ENCODE data around the gene DDX4. TPM values are rescaled to one million over a fixed set of nuclear protein-coding genes. Genes with fewer than 3 reads are reported as not detected.

DDX4 gene
- total RNA-seq, 4 donors from 2014 or later: not detected

- H3K27ac ChIP-seq: no peak overlapping the region
- no peak overlapping the region for H3K4me3 ChIP-seq
- no peaks in the 10 kb centered on the region for H3K4me1 ChIP-seq
- no peaks in the 10 kb centered on the region for H3K27me3 ChIP-seq
- H3K36me3 ChIP-seq: no peaks in the 10 kb centered on the region
- no peaks in the 10 kb centered on the region for H3K9me3 ChIP-seq
- TF ChIP-seq EP300 (IDR thresholded peaks at IDR 0.05) (no peak), POLR2AphosphoS5 (IDR thresholded peaks at IDR 0.05) (no peak), CTCF (IDR thresholded peaks at IDR 0.05) (no peak), POLR2A (IDR thresholded peaks at IDR 0.05) (no peak)
- ATAC-seq: no peak
- WGBS, 2 donors (ENCODE audit: low coverage in 1 of 2): 82 to 90% methylated on average over 2 of the region's 2 CpGs
Observed at GRCh38 chr5:55763746-55764420, 26.0 kb downstream of the DDX4 start.

GRCh38 chr5:55768279-55768678 is 30.4 kb downstream of the DDX4 start:
- H3K27ac ChIP-seq: no peak overlapping the region
- H3K4me1 ChIP-seq: no peaks in the 10 kb centered on the region
- TF ChIP-seq POLR2A (IDR thresholded peaks at IDR 0.05) (no peak), EP300 (IDR thresholded peaks at IDR 0.05) (no peak), CTCF (IDR thresholded peaks at IDR 0.05) (no peak), POLR2AphosphoS5 (IDR thresholded peaks at IDR 0.05) (no peak)
- no peak overlapping the region for H3K4me3 ChIP-seq
- no peaks in the 10 kb centered on the region for H3K36me3 ChIP-seq
- no peak for ATAC-seq
- 90 to 100% methylated on average over 1 to 2 of the region's 2 CpGs for WGBS, 2 donors (ENCODE audit: low coverage in 1 of 2)
- no peaks in the 10 kb centered on the region for H3K9me3 ChIP-seq
- H3K27me3 ChIP-seq: no peaks in the 10 kb centered on the region

GRCh38 chr5:55771175-55771655 is 33.4 kb downstream of the DDX4 start:
- 70 to 87% methylated on average over 2 of the region's 2 CpGs for WGBS, 2 donors (ENCODE audit: low coverage in 1 of 2)
- Histone ChIP-seq H3K4me1 (no peaks in the 10 kb centered on the region), H3K27me3 (no peaks in the 10 kb centered on the region), H3K36me3 (no peaks in the 10 kb centered on the region), H3K4me3 (no peak overlapping the region), H3K27ac (no peak overlapping the region), H3K9me3 (no peaks in the 10 kb centered on the region)
- no peak for ATAC-seq
- TF ChIP-seq POLR2AphosphoS5 (IDR thresholded peaks at IDR 0.05): no peak
- no peak for TF ChIP-seq CTCF (IDR thresholded peaks at IDR 0.05)
- no peak for TF ChIP-seq POLR2A (IDR thresholded peaks at IDR 0.05)
- TF ChIP-seq EP300 (IDR thresholded peaks at IDR 0.05): no peak

GRCh38 chr5:55773057-55773456 is 35.2 kb downstream of the DDX4 start:
- TF ChIP-seq CTCF (IDR thresholded peaks at IDR 0.05) (no peak), POLR2A (IDR thresholded peaks at IDR 0.05) (no peak), POLR2AphosphoS5 (IDR thresholded peaks at IDR 0.05) (no peak), EP300 (IDR thresholded peaks at IDR 0.05) (no peak)
- Histone ChIP-seq H3K27ac (no peak overlapping the region), H3K27me3 (no peaks in the 10 kb centered on the region), H3K4me3 (no peak overlapping the region), H3K9me3 (no peaks in the 10 kb centered on the region), H3K4me1 (no peaks in the 10 kb centered on the region), H3K36me3 (no peaks in the 10 kb centered on the region)
- ATAC-seq: no peak
- 57 to 100% methylated on average over 1 of the region's 1 CpG for WGBS, 2 donors (ENCODE audit: low coverage in 1 of 2)

GRCh38 chr5:55777332-55777731 is 39.5 kb downstream of the DDX4 start:
- Histone ChIP-seq H3K27me3 (no peaks in the 10 kb centered on the region), H3K27ac (no peak overlapping the region), H3K4me1 (no peaks in the 10 kb centered on the region), H3K4me3 (no peak overlapping the region), H3K36me3 (no peaks in the 10 kb centered on the region), H3K9me3 (no peaks in the 10 kb centered on the region)
- WGBS, 2 donors (ENCODE audit: low coverage in 1 of 2): 88 to 93% methylated on average over 4 to 6 of the region's 6 CpGs
- ATAC-seq: no peak
- TF ChIP-seq EP300 (IDR thresholded peaks at IDR 0.05): no peak
